Stimulated activated CD4-positive, alpha-beta T cell treated with anti-CD3 and anti-CD28 coated beads, Interleukin-2, amount 100 ng/mL, for 48 hours (primary cell): ENCODE data around the gene PFKL.

Experiments used
- DNase-seq, 2 donors: peaks; one replicate each; pipeline ENCODE4 v3.0.0-alpha.2; 2020

Gene PFKL

GRCh38 chr21:44314561-44314960 lies 14.7 kb downstream of the PFKL start:
- DNase-seq, result no peak

- DNase-seq, result no peak
Measured at GRCh38 chr21:44315691-44316203, 15.9 kb downstream of the PFKL start.

- DNase-seq, result no peak
Measured at GRCh38 chr21:44316277-44316900, 16.5 kb downstream of the PFKL start.

- no peak for DNase-seq
Measured at GRCh38 chr21:44317241-44317782, 17.5 kb downstream of the PFKL start.

- DNase-seq, result no peak
Measured at GRCh38 chr21:44317871-44318270, 18.0 kb downstream of the PFKL start.

GRCh38 chr21:44318489-44319285 lies 18.8 kb downstream of the PFKL start:
- DNase-seq, result no peak

GRCh38 chr21:44319407-44320065 lies 19.7 kb downstream of the PFKL start:
- DNase-seq, result no peak

GRCh38 chr21:44320847-44321246 lies 21.0 kb downstream of the PFKL start:
- DNase-seq, result no peak

GRCh38 chr21:44321846-44322450 lies 22.1 kb downstream of the PFKL start:
- no peak for DNase-seq

- DNase-seq, result no peak
Measured at GRCh38 chr21:44322621-44323325, 22.9 kb downstream of the PFKL start.

GRCh38 chr21:44323591-44323990 lies 23.7 kb downstream of the PFKL start:
- no peak for DNase-seq

GRCh38 chr21:44324106-44324853 lies 24.4 kb downstream of the PFKL start:
- no peak for DNase-seq

- no peak for DNase-seq
Measured at GRCh38 chr21:44324854-44325107, 24.9 kb downstream of the PFKL start.

- DNase-seq, result no peak
Measured at GRCh38 chr21:44325386-44326271, 25.8 kb downstream of the PFKL start.

- no peak for DNase-seq
Measured at GRCh38 chr21:44326272-44326647, 26.4 kb downstream of the PFKL start.

GRCh38 chr21:44326716-44327602 lies 27.1 kb downstream of the PFKL start:
- no peak for DNase-seq

GRCh38 chr21:44327603-44327974 lies 27.7 kb downstream of the PFKL start:
- no peak for DNase-seq

- no peak for DNase-seq
Measured at GRCh38 chr21:44328242-44328895, 28.5 kb downstream of the PFKL start.
